HCT116 (cell line): Measurements from ENCODE around the gene ANXA7. TPM values are rescaled to one million over a fixed set of nuclear protein-coding genes. Genes with fewer than 3 reads are reported as not detected.

Source experiments
- ATAC-seq: fragments of 200-7000 bp; cut with Tn5 transposase; 2 replicates; pipeline ENCODE4 v1.9.1; 2020; ENCODE audit warnings: mild to moderate bottlenecking, moderate library complexity
- BruUV-seq: library from RNA; stranded (reverse); fragments of 400-500 nt; replicated peaks from 2 replicates; lab custom pipeline; 2021; lab: Mats Ljungman, UMichigan
- CTCF ChIA-PET: fragments of 300-600 bp; sonication (Branson Sonifier 250); formaldehyde crosslinking; loops from one replicate; lab custom pipeline; 2021; ENCODE audit warnings: antibody characterized with exemption; lab: Charles Lee
- POLR2A ChIA-PET: fragments of 300-600, 350-600 bp; sonication (Branson Sonifier 250); formaldehyde crosslinking; loops from one replicate; lab custom pipeline; 2021; ENCODE audit warnings: antibody characterized with exemption; lab: Charles Lee
- RAD21 ChIA-PET, 2 experiments: fragments of 300-600 bp; sonication (Branson Sonifier 250); formaldehyde crosslinking; loops; one replicate each; lab custom pipeline; 2023; ENCODE audit warnings: low total read pairs in 2 of 2; ENCODE audit not compliant: uncharacterized antibody in 2 of 2, unreplicated experiment in 2 of 2, low non-redundant PET in 1 of 2; lab: Charles Lee
- DNase-seq: peaks from one replicate; pipeline ENCODE4 v3.0.0-alpha.2; 2010; ENCODE audit warnings: low read depth, low spot score
- H2AFZ ChIP-seq: fragments of 200-600 bp; shearing (Covaris generic), sonication (generic); 2 replicates; pipeline ENCODE4 v1.6.1; 2017; ENCODE audit warnings: low read depth, mixed run types, mixed read lengths, antibody characterized with exemption, low read length; ENCODE audit not compliant: poor library complexity, severe bottlenecking
- H3K27ac ChIP-seq: 2 replicates; pipeline ENCODE4 v1.5.1; 2012; ENCODE audit warnings: low read depth, low read length
- H3K27me3 ChIP-seq: fragments of 200-600 bp; sonication (generic); 2 replicates; pipeline ENCODE4 v1.6.1; 2016; ENCODE audit warnings: mixed run types, low read length, mixed read lengths; ENCODE audit not compliant: insufficient read depth
- H3K36me3 ChIP-seq, 2 experiments: fragments of 200-500 bp in 1 of 2; fragments of 200-600 bp in 1 of 2; sonication (Bioruptor generic) in 1 of 2; sonication (generic) in 1 of 2; 2 replicates each; pipeline versions ENCODE4 v1.5.1 to v1.6.1; 2014 to 2016; ENCODE audit warnings: low read length in 2 of 2, inconsistent platforms in 1 of 2, mixed read lengths in 1 of 2, mixed run types in 1 of 2; ENCODE audit not compliant: insufficient read depth in 2 of 2, control insufficient read depth in 1 of 2
- H3K4me1 ChIP-seq, 2 experiments: fragments of 200-600 bp in 1 of 2; sonication (generic) in 1 of 2; 2 replicates each; pipeline versions ENCODE4 v1.5.1 to v1.6.1; 2012 to 2017; ENCODE audit warnings: low read length in 2 of 2, inconsistent platforms in 1 of 2, mild to moderate bottlenecking in 1 of 2, mixed read lengths in 1 of 2, mixed run types in 1 of 2, moderate library complexity in 1 of 2; ENCODE audit not compliant: insufficient read depth in 2 of 2, control insufficient read depth in 1 of 2
- H3K4me2 ChIP-seq: fragments of 200-600 bp; sonication (generic); 2 replicates; pipeline ENCODE4 v1.6.1; 2017; ENCODE audit warnings: mixed run types, low read length, mixed read lengths
- H3K4me3 ChIP-seq, 2 experiments: fragments of 200-600 bp in 1 of 2; sonication (generic) in 1 of 2; replicated peaks in 1 of 2; 2 replicates each; pipeline ENCODE4 v1.5.1; 2011 to 2016; ENCODE audit warnings: low read length in 2 of 2, control low read depth in 1 of 2, low read depth in 1 of 2, mild to moderate bottlenecking in 1 of 2, mixed read lengths in 1 of 2, mixed run types in 1 of 2
- H3K79me2 ChIP-seq: fragments of 200-600 bp; sonication (generic); 2 replicates; pipeline ENCODE4 v1.6.1; 2017; ENCODE audit warnings: mild to moderate bottlenecking, mixed run types, low read length, moderate library complexity, mixed read lengths; ENCODE audit not compliant: insufficient read depth
- H3K9ac ChIP-seq: fragments of 200-600 bp; sonication (generic); 2 replicates; pipeline ENCODE4 v1.6.1; 2016; ENCODE audit warnings: low read length, mixed read lengths
- H3K9me2 ChIP-seq: fragments of 200-600 bp; sonication (generic), shearing (Covaris generic); 2 replicates; pipeline ENCODE4 v1.6.1; 2017; ENCODE audit warnings: mixed run types, mild to moderate bottlenecking, moderate library complexity; ENCODE audit not compliant: insufficient read depth
- H3K9me3 ChIP-seq, 2 experiments: fragments of 200-500 bp in 1 of 2; fragments of 200-600 bp in 1 of 2; sonication (Bioruptor generic) in 1 of 2; sonication (generic) in 1 of 2; 2 replicates each; pipeline ENCODE4 v1.6.1; 2014 to 2017; ENCODE audit warnings: low read length in 2 of 2, mixed read lengths in 2 of 2, inconsistent platforms in 1 of 2, low read depth in 1 of 2, mild to moderate bottlenecking in 1 of 2, mixed run types in 1 of 2, moderate library complexity in 1 of 2; ENCODE audit not compliant: control insufficient read depth in 1 of 2, insufficient read depth in 1 of 2
- H4K20me1 ChIP-seq: fragments of 200-600 bp; sonication (generic), shearing (Covaris generic); 2 replicates; pipeline ENCODE4 v1.6.1; 2017; ENCODE audit warnings: mixed run types, mild to moderate bottlenecking, moderate library complexity; ENCODE audit not compliant: insufficient read depth
- CBX3 ChIP-seq: IDR thresholded peaks from 2 replicates; pipeline ENCODE4 v1.6.1; 2012; ENCODE audit warnings: low read depth
- EGR1 ChIP-seq: IDR thresholded peaks from 2 replicates; pipeline ENCODE4 v1.6.1; 2012; ENCODE audit warnings: low read depth
- ELF1 ChIP-seq: IDR thresholded peaks from 2 replicates; pipeline ENCODE4 v1.6.1; 2012; ENCODE audit warnings: low read depth, borderline replicate concordance
- FOSL1 ChIP-seq: IDR thresholded peaks from 2 replicates; pipeline ENCODE4 v1.6.1; 2012; ENCODE audit warnings: low read depth
- JUND ChIP-seq: IDR thresholded peaks from 2 replicates; pipeline ENCODE4 v1.6.1; 2012
- POLR2AphosphoS5 ChIP-seq: IDR thresholded peaks from 2 replicates; pipeline ENCODE4 v1.6.1; 2011; ENCODE audit warnings: mild to moderate bottlenecking, low read depth, low read length, moderate library complexity
- REST ChIP-seq: IDR thresholded peaks from 2 replicates; pipeline ENCODE4 v1.6.1; 2012; ENCODE audit warnings: low read depth
- SIN3A ChIP-seq: IDR thresholded peaks from 2 replicates; pipeline ENCODE4 v1.6.1; 2012; ENCODE audit warnings: low read depth
- SRF ChIP-seq: IDR thresholded peaks from 2 replicates; pipeline ENCODE4 v1.6.1; 2012; ENCODE audit warnings: low read depth
- TCF7L2 ChIP-seq: IDR thresholded peaks from 2 replicates; pipeline ENCODE4 v1.7.0; 2011; ENCODE audit warnings: borderline replicate concordance, inconsistent platforms; ENCODE audit not compliant: insufficient read depth, insufficient read length; ENCODE audit errors: extremely low read depth
- YY1 ChIP-seq: IDR thresholded peaks from 2 replicates; pipeline ENCODE4 v1.6.1; 2011; ENCODE audit warnings: low read length, low read depth, moderate library complexity, mild to moderate bottlenecking; ENCODE audit not compliant: insufficient replicate concordance; ENCODE audit errors: extremely low read depth
- ZFX ChIP-seq: fragments of 450-650 bp; IDR thresholded peaks from 2 replicates; pipeline ENCODE4 v1.6.1; 2017
- ZNF274 ChIP-seq: fragments of 200-500 bp; sonication (Bioruptor generic); IDR thresholded peaks from 2 replicates; pipeline ENCODE4 v1.6.1; 2014; ENCODE audit warnings: mild to moderate bottlenecking, low read depth, low read length, inconsistent platforms
- intact Hi-C: fragments of 100-400 bp; cut with micrococcal nuclease; formaldehyde crosslinking; loops from 2 replicates; pipeline ENCODE4 v1.10.0; 2022
- total RNA-seq: library from RNA; stranded (reverse); gene quantifications from one replicate; pipeline ENCODE4 v1.2.1, GENCODE V29; 2021; ENCODE audit not compliant: unreplicated experiment
- TF ChIP-seq, protein P1 (sequence below), 3 experiments: fragments of 200-600 bp in 1 of 3; sonication (generic) in 1 of 3; IDR thresholded peaks in 2 of 3; conservative IDR thresholded peaks in 1 of 3; 2 replicates each; pipeline ENCODE4 v1.5.1; 2012 to 2017; ENCODE audit warnings: low read depth in 2 of 3, low read length in 2 of 3, antibody characterized with exemption in 1 of 3, borderline replicate concordance in 1 of 3, control low read depth in 1 of 3, mild to moderate bottlenecking in 1 of 3, mixed read lengths in 1 of 3, mixed run types in 1 of 3, moderate library complexity in 1 of 3; ENCODE audit not compliant: insufficient read depth in 1 of 3
- TF ChIP-seq, protein P2 (sequence below): IDR thresholded peaks from 2 replicates; pipeline ENCODE4 v1.6.1; 2012
- TF ChIP-seq, protein P3 (sequence below): IDR thresholded peaks from 2 replicates; pipeline ENCODE4 v1.6.1; 2012

ANXA7 gene
- total RNA-seq, 1 experiment from 2014 or later = 105 TPM

- intact Hi-C loops = loop anchor here (5.0 kb wide), 1 partner anchor 86 kb away; the partner anchor contains the start of gene PPP3CB
- TF ChIP-seq JUND (no peak), TCF7L2 (no peak), CBX3 (no peak), ELF1 (no peak), SIN3A (no peak), ZFX (no peak), SRF (no peak), YY1 (no peak), POLR2AphosphoS5 (no peak), ZNF274 (no peak), EGR1 (no peak), REST (no peak), FOSL1 (no peak)
- TF ChIP-seq, protein P1, sequence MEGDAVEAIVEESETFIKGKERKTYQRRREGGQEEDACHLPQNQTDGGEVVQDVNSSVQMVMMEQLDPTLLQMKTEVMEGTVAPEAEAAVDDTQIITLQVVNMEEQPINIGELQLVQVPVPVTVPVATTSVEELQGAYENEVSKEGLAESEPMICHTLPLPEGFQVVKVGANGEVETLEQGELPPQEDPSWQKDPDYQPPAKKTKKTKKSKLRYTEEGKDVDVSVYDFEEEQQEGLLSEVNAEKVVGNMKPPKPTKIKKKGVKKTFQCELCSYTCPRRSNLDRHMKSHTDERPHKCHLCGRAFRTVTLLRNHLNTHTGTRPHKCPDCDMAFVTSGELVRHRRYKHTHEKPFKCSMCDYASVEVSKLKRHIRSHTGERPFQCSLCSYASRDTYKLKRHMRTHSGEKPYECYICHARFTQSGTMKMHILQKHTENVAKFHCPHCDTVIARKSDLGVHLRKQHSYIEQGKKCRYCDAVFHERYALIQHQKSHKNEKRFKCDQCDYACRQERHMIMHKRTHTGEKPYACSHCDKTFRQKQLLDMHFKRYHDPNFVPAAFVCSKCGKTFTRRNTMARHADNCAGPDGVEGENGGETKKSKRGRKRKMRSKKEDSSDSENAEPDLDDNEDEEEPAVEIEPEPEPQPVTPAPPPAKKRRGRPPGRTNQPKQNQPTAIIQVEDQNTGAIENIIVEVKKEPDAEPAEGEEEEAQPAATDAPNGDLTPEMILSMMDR (IDR thresholded peaks at IDR 0.05 in 2 of 3, conservative IDR thresholded peaks at IDR 0.05 in 1 of 3; ENCODE audit: borderline replicate concordance in 1 of 3, insufficient read depth in 1 of 3, low read depth in 2 of 3, low read length in 2 of 3) = no peak
- TF ChIP-seq, protein P2, sequence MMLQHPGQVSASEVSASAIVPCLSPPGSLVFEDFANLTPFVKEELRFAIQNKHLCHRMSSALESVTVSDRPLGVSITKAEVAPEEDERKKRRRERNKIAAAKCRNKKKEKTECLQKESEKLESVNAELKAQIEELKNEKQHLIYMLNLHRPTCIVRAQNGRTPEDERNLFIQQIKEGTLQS = no peak
- TF ChIP-seq, protein P3, sequence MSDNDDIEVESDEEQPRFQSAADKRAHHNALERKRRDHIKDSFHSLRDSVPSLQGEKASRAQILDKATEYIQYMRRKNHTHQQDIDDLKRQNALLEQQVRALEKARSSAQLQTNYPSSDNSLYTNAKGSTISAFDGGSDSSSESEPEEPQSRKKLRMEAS = no peak
- Histone ChIP-seq H3K27me3 (no peaks in the 10 kb centered on the region), H2AFZ (no peak overlapping the region), H3K4me3 (no peak overlapping the region), H4K20me1 (peaks cover 12% of the 10 kb centered on the region; the same call in 1 of the 2 replicates), H3K79me2 (peaks cover 77% of the 10 kb centered on the region), H3K9ac (no peak overlapping the region), H3K4me1 (peaks cover 11 to 32% of the 10 kb centered on the region in 2 experiments), H3K4me2 (no peak overlapping the region), H3K9me3 (no peaks in the 10 kb centered on the region), H3K36me3 (no peaks in the 10 kb centered on the region), H3K27ac (no peak overlapping the region), H3K9me2 (no peaks in the 10 kb centered on the region)
- ChIA-PET CTCF (no interaction called here), POLR2A (interaction anchor here (0.8 kb wide), 1 partner anchor 85 kb away, joined by 3 read pairs; no protein-coding TSS in a partner anchor), RAD21 (no interaction called here)
- DNase-seq (no peak), ATAC-seq (no peak)
- BruUV-seq = no TSS peak
Observed at GRCh38 chr10:73410897-73411296, 3.0 kb downstream of the ANXA7 start.
